ENCODE results near the gene SLC4A2.
"Not testable (repeated sequence)": the region's sequence is repeated elsewhere in the genome, so short reads cannot be mapped to it uniquely, and the experiment has no call there.

SLC4A2 gene

GRCh38 chr7:151024435-151025056, 34.8 kb upstream of the SLC4A2 start, which contains the start of gene ATG9B:
ATG9B (minus strand) TSS chr7:151024494; CDS start chr7:151024423, 71 bp downstream.
- no peak for TF ChIP-seq CTCF (IDR thresholded peaks at IDR 0.05; ENCODE audit: low read length, missing control alignments)
- no peak within 1 kb of the TSS for H3K4me3 ChIP-seq (replicated peaks; ENCODE audit: low read depth, low read length)
- DNase-seq (ENCODE audit: low read depth), result no peak

GRCh38 chr7:151025924-151026671, 33.3 kb upstream of the SLC4A2 start:
- no peak for DNase-seq (ENCODE audit: low read depth)
- TF ChIP-seq CTCF (IDR thresholded peaks at IDR 0.05; ENCODE audit: low read length, missing control alignments), result no peak
- H3K4me3 ChIP-seq (replicated peaks; ENCODE audit: low read depth, low read length), result no peak overlapping the region

GRCh38 chr7:151026771-151027727, 32.3 kb upstream of the SLC4A2 start:
- not testable (repeated sequence) for H3K4me3 ChIP-seq (replicated peaks; ENCODE audit: low read depth, low read length); DNase-seq (ENCODE audit: low read depth)

- H3K4me3 ChIP-seq (replicated peaks; ENCODE audit: low read depth, low read length), result peak overlapping the region; percentile 88
- not testable (repeated sequence) for DNase-seq (ENCODE audit: low read depth)
Observed at GRCh38 chr7:151027728-151028130, 31.7 kb upstream of the SLC4A2 start.

GRCh38 chr7:151028131-151028947, 31.1 kb upstream of the SLC4A2 start, which contains the start of gene ABCB8:
ABCB8 (plus strand) TSS chr7:151028450; CDS start chr7:151028516, 66 bp downstream.
- H3K4me3 ChIP-seq (replicated peaks; ENCODE audit: low read depth, low read length), result peak within 1 kb of the TSS; percentile 88
- TF ChIP-seq CTCF (IDR thresholded peaks at IDR 0.05; ENCODE audit: low read length, missing control alignments), result peak; percentile 27

GRCh38 chr7:151028948-151029501, 30.4 kb upstream of the SLC4A2 start:
- no peak for DNase-seq (ENCODE audit: low read depth)
- no peak for TF ChIP-seq CTCF (IDR thresholded peaks at IDR 0.05; ENCODE audit: low read length, missing control alignments)
- peak overlapping the region; percentile 88 for H3K4me3 ChIP-seq (replicated peaks; ENCODE audit: low read depth, low read length)

More at GRCh38 chr7:151028131-151028947, 31.1 kb upstream of the SLC4A2 start, which contains the start of gene ABCB8:
- DNase-seq (ENCODE audit: low read depth), result peak; percentile 99

GRCh38 chr7:151031011-151031410, 28.4 kb upstream of the SLC4A2 start:
- DNase-seq (ENCODE audit: low read depth), result no peak
- TF ChIP-seq CTCF (IDR thresholded peaks at IDR 0.05; ENCODE audit: low read length, missing control alignments), result no peak
- no peak overlapping the region for H3K4me3 ChIP-seq (replicated peaks; ENCODE audit: low read depth, low read length)
